ENCODE measurements around the gene TRRAP.
"Not testable (repeated sequence)": the region's sequence is repeated elsewhere in the genome, so short reads cannot be mapped to it uniquely, and the experiment has no call there.

The TRRAP gene

DNA sequence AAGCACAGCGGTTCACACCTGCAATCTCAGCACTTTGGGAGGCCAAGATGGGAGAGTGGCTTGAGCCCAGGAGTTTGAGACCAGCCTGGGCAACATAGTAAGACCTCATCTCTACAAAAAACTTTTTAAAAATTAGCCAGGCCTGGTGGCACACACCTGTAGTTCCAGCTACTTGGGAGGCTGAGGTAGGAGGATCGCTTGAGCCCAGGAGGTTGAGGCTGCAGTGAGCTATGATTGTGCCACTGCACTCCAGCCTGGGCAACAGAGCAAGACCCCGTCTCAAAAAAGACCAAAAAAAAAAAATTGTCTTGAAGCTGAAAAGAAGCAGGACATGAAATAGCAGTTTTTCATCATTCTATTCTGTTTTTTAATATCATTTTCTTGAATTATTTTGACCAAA is 166.5 kb downstream of the TRRAP start:
- not testable (repeated sequence) for H3K4me3 ChIP-seq (ENCODE audit: low read length); H3K4me1 ChIP-seq (ENCODE audit: control insufficient read depth, insufficient read depth, low read length); DNase-seq (ENCODE audit: low read depth, low spot score); H3K27me3 ChIP-seq (ENCODE audit: control insufficient read depth, insufficient read depth, low read length); H3K27ac ChIP-seq (ENCODE audit: low read length); H3K9me3 ChIP-seq (ENCODE audit: control insufficient read depth, insufficient read depth, low read length)
- peaks cover 19% of the 10 kb centered on the region for H3K36me3 ChIP-seq (ENCODE audit: control insufficient read depth, insufficient read depth, low read length)
- no CpG with 5 or more reads among the region's 3 CpGs for WGBS (ENCODE audit: insufficient coverage, insufficient read length)

DNA sequence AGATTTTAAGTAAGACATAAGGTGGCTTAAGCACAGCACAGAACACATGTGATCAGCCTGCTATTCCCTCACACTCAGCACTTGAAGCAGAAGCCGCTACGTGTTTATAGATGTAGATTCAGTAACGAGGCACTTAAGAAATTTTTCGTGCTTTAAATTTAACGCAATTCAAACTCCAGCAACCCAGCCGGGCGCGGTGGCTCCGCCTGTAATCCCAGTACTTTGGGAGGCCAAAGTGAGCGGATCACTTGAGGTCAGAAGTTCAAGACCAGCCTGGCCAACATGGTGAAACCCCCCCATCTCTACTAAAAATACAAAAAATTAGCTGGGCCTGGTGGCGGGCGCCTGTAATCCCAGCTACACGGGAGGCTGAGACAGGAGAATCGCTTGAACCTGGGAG is 167.9 kb downstream of the TRRAP start:
- not testable (repeated sequence) for H3K4me3 ChIP-seq (ENCODE audit: low read length); H3K9me3 ChIP-seq (ENCODE audit: control insufficient read depth, insufficient read depth, low read length); H3K27me3 ChIP-seq (ENCODE audit: control insufficient read depth, insufficient read depth, low read length); DNase-seq (ENCODE audit: low read depth, low spot score); H3K27ac ChIP-seq (ENCODE audit: low read length); H3K4me1 ChIP-seq (ENCODE audit: control insufficient read depth, insufficient read depth, low read length)
- no CpG with 5 or more reads among the region's 14 CpGs for WGBS (ENCODE audit: insufficient coverage, insufficient read length)
- H3K36me3 ChIP-seq (ENCODE audit: control insufficient read depth, insufficient read depth, low read length): peaks cover 21% of the 10 kb centered on the region

GRCh38 chr7:99046722-99047121 is 168.4 kb downstream of the TRRAP start:
- DNase-seq (ENCODE audit: low read depth, low spot score): no peak
- Histone ChIP-seq H3K9me3 (ENCODE audit: control insufficient read depth, insufficient read depth, low read length) (no peaks in the 10 kb centered on the region), H3K27me3 (ENCODE audit: control insufficient read depth, insufficient read depth, low read length) (no peaks in the 10 kb centered on the region), H3K4me1 (ENCODE audit: control insufficient read depth, insufficient read depth, low read length) (no peaks in the 10 kb centered on the region), H3K4me3 (ENCODE audit: low read length) (no peak overlapping the region), H3K36me3 (ENCODE audit: control insufficient read depth, insufficient read depth, low read length) (peaks cover 17% of the 10 kb centered on the region), H3K27ac (ENCODE audit: low read length) (no peak overlapping the region)
- no CpG with 5 or more reads among the region's 8 CpGs for WGBS (ENCODE audit: insufficient coverage, insufficient read length)

GRCh38 chr7:99047526-99048077 is 169.3 kb downstream of the TRRAP start:
- Histone ChIP-seq H3K36me3 (ENCODE audit: control insufficient read depth, insufficient read depth, low read length) (peaks cover 22% of the 10 kb centered on the region), H3K4me3 (ENCODE audit: low read length) (no peak overlapping the region), H3K27me3 (ENCODE audit: control insufficient read depth, insufficient read depth, low read length) (no peaks in the 10 kb centered on the region), H3K4me1 (ENCODE audit: control insufficient read depth, insufficient read depth, low read length) (no peaks in the 10 kb centered on the region), H3K9me3 (ENCODE audit: control insufficient read depth, insufficient read depth, low read length) (no peaks in the 10 kb centered on the region), H3K27ac (ENCODE audit: low read length) (no peak overlapping the region)
- WGBS (ENCODE audit: insufficient coverage, insufficient read length): no CpG with 5 or more reads among the region's 15 CpGs
- DNase-seq (ENCODE audit: low read depth, low spot score): no peak

- no CpG with 5 or more reads among the region's 2 CpGs for WGBS (ENCODE audit: insufficient coverage, insufficient read length)
- Histone ChIP-seq H3K36me3 (ENCODE audit: control insufficient read depth, insufficient read depth, low read length) (peaks cover 14% of the 10 kb centered on the region), H3K27ac (ENCODE audit: low read length) (no peak overlapping the region), H3K4me1 (ENCODE audit: control insufficient read depth, insufficient read depth, low read length) (no peaks in the 10 kb centered on the region), H3K9me3 (ENCODE audit: control insufficient read depth, insufficient read depth, low read length) (no peaks in the 10 kb centered on the region), H3K4me3 (ENCODE audit: low read length) (no peak overlapping the region), H3K27me3 (ENCODE audit: control insufficient read depth, insufficient read depth, low read length) (no peaks in the 10 kb centered on the region)
- DNase-seq (ENCODE audit: low read depth, low spot score): no peak
Measured at GRCh38 chr7:99050971-99051370, 172.6 kb downstream of the TRRAP start.

GRCh38 chr7:99054781-99055180 is 176.4 kb downstream of the TRRAP start:
- Histone ChIP-seq H3K36me3 (ENCODE audit: control insufficient read depth, insufficient read depth, low read length) (peaks cover 12% of the 10 kb centered on the region), H3K27ac (ENCODE audit: low read length) (no peak overlapping the region), H3K4me3 (ENCODE audit: low read length) (no peak overlapping the region), H3K27me3 (ENCODE audit: control insufficient read depth, insufficient read depth, low read length) (no peaks in the 10 kb centered on the region), H3K4me1 (ENCODE audit: control insufficient read depth, insufficient read depth, low read length) (no peaks in the 10 kb centered on the region), H3K9me3 (ENCODE audit: control insufficient read depth, insufficient read depth, low read length) (no peaks in the 10 kb centered on the region)
- no CpG with 5 or more reads among the region's 9 CpGs for WGBS (ENCODE audit: insufficient coverage, insufficient read length)
- no peak for DNase-seq (ENCODE audit: low read depth, low spot score)

GRCh38 chr7:99061001-99061776 is 182.9 kb downstream of the TRRAP start:
- H3K4me1 ChIP-seq (ENCODE audit: control insufficient read depth, insufficient read depth, low read length): no peaks in the 10 kb centered on the region
- DNase-seq (ENCODE audit: low read depth, low spot score): no peak
- H3K9me3 ChIP-seq (ENCODE audit: control insufficient read depth, insufficient read depth, low read length): no peaks in the 10 kb centered on the region
- no peak overlapping the region for H3K4me3 ChIP-seq (ENCODE audit: low read length)
- WGBS (ENCODE audit: insufficient coverage, insufficient read length): no CpG with 5 or more reads among the region's 6 CpGs
- no peaks in the 10 kb centered on the region for H3K36me3 ChIP-seq (ENCODE audit: control insufficient read depth, insufficient read depth, low read length)
- no peaks in the 10 kb centered on the region for H3K27me3 ChIP-seq (ENCODE audit: control insufficient read depth, insufficient read depth, low read length)
- no peak overlapping the region for H3K27ac ChIP-seq (ENCODE audit: low read length)

All from iPS DF 6.9 (cell line).